Prostate gland (tissue), 2 donors: ENCODE results near the gene SIPA1L2. TPM values are rescaled to one million over a fixed set of nuclear protein-coding genes. Genes with fewer than 3 reads are reported as not detected.

Source experiments
- DNase-seq: peaks from one replicate; pipeline ENCODE4 v3.0.0-alpha.2; 2019; ENCODE audit warnings: low spot score
- H3K27ac ChIP-seq, 2 donors: fragments of 200-600 bp; sonication (generic); 2 replicates each; pipeline ENCODE4 v1.5.1; 2017 to 2019
- H3K27me3 ChIP-seq: fragments of 200-600 bp; sonication (generic); replicated peaks from 2 replicates; pipeline ENCODE4 v1.5.1; 2019; ENCODE audit not compliant: insufficient read depth
- H3K36me3 ChIP-seq, 2 donors: fragments of 200-600 bp; sonication (generic); 1 replicate in 1 of 2; 2 replicates in 1 of 2; pipeline versions ENCODE4 v1.5.1 to v1.8.1; 2017 to 2019
- H3K4me1 ChIP-seq: fragments of 200-600 bp; sonication (generic); replicated peaks from 2 replicates; pipeline ENCODE4 v1.5.1; 2019
- H3K4me3 ChIP-seq, 2 donors: fragments of 200-600 bp; sonication (generic); 2 replicates each; pipeline ENCODE4 v1.5.1; 2017 to 2019
- H3K9me3 ChIP-seq: fragments of 200-600 bp; sonication (generic); 2 replicates; pipeline ENCODE4 v1.5.1; 2017
- POLR2A ChIP-seq: fragments of 450-650 bp; IDR thresholded peaks from one replicate; pipeline ENCODE4 v1.6.1; 2016; ENCODE audit warnings: antibody characterized with exemption, mild to moderate bottlenecking
- POLR2AphosphoS5 ChIP-seq: sonication (generic); formaldehyde crosslinking; IDR thresholded peaks from one replicate; pipeline ENCODE4 v1.6.1; 2017; ENCODE audit warnings: antibody characterized with exemption
- WGBS: methylation state at CpG from one replicate; pipeline ENCODE4 v1.1.5; 2018; 5-methylcytosine and 5-hydroxymethylcytosine counted together
- intact Hi-C: fragments of 100-400 bp; cut with DNase I; formaldehyde crosslinking; loops from one replicate; pipeline ENCODE4 v1.14.2; 2022
- total RNA-seq, 2 donors: library from RNA; depleted of rRNA; stranded (reverse); fragments of >200 nt; gene quantifications; one replicate each; pipeline ENCODE4 v1.1.0, GENCODE V29; 2016
- TF ChIP-seq, protein P1 (sequence below), 4 experiments: fragments of 200-600 bp in 2 of 4; fragments of 450-650 bp in 2 of 4; sonication (generic) in 2 of 4; IDR thresholded peaks; 1 replicate in 3 of 4; 2 replicates in 1 of 4; pipeline ENCODE4 v1.5.1; 2016 to 2019; ENCODE audit warnings: antibody characterized with exemption in 4 of 4, mild to moderate bottlenecking in 2 of 4, moderate library complexity in 2 of 4

SIPA1L2 gene, protein sequence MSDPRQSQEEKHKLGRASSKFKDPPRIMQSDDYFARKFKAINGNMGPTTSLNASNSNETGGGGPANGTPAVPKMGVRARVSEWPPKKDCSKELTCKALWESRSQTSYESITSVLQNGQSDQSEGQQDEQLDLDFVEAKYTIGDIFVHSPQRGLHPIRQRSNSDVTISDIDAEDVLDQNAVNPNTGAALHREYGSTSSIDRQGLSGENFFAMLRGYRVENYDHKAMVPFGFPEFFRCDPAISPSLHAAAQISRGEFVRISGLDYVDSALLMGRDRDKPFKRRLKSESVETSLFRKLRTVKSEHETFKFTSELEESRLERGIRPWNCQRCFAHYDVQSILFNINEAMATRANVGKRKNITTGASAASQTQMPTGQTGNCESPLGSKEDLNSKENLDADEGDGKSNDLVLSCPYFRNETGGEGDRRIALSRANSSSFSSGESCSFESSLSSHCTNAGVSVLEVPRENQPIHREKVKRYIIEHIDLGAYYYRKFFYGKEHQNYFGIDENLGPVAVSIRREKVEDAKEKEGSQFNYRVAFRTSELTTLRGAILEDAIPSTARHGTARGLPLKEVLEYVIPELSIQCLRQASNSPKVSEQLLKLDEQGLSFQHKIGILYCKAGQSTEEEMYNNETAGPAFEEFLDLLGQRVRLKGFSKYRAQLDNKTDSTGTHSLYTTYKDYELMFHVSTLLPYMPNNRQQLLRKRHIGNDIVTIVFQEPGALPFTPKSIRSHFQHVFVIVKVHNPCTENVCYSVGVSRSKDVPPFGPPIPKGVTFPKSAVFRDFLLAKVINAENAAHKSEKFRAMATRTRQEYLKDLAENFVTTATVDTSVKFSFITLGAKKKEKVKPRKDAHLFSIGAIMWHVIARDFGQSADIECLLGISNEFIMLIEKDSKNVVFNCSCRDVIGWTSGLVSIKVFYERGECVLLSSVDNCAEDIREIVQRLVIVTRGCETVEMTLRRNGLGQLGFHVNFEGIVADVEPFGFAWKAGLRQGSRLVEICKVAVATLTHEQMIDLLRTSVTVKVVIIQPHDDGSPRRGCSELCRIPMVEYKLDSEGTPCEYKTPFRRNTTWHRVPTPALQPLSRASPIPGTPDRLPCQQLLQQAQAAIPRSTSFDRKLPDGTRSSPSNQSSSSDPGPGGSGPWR (N-terminal part only)
- total RNA-seq: 10 to 100 TPM in 1 of 2 donors, 1 to 10 TPM in 1; 8.1 to 31.5 TPM

DNA sequence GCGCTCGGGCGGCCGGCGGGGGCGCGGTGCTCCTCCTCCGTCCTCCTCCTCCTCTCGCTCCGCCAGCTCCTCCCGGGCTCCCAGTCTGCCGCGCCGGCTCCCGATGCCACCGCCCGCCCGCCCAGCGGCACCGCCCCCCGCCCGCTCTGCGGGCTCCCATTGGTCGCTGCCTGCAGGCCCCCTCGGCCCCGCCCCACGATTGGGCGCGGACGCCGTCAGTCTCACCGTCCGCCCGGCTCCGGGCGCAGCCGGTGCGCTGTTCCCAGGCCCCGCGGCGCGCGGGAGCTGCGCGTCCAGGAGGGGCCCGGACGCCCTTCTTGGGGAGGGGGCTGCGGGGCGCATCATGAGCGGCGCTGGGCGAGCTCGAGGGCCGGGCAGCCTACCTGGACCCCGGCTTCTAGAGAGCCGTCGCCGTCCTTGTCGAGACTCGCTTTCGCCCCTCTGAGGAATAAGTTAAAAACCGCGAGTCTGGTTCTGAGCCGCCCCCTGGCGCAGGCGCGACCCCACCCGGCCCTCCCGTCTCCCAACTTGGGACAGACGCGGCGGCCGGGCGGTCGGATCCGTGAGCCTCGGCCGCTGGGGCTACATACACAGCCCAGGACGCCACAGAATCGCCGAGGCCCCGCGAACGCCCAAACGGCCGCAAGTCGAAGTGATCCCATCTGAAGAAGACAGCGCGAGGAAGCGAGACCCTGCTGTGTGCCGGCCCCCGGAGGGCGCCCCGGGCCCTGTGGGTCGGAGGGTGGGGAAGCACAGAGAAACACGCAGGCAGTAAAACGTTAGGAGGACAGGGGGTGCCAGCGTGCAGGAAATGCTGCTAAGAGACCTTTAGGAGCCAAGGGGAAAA is at the start of gene SIPA1L2:
SIPA1L2 (minus strand) TSS at position 87 of the 847 bp plus-strand sequence. CDS start 114,794 bp downstream, outside the sequence.
- H3K27ac ChIP-seq: peak within 1 kb of the TSS; percentile 85 to 92
- intact Hi-C loops: loop anchor here (5.0 to 10.0 kb wide), 3 partner anchors 322 to 875 kb away; partner anchors contain the start of gene NTPCR
- WGBS: under 1% methylated on average over 76 of the region's 98 CpGs
- no peaks in the 10 kb centered on the region for H3K27me3 ChIP-seq
- TF ChIP-seq POLR2A (peak; percentile 89), POLR2AphosphoS5 (peak; percentile 31)
- TF ChIP-seq, protein P1, sequence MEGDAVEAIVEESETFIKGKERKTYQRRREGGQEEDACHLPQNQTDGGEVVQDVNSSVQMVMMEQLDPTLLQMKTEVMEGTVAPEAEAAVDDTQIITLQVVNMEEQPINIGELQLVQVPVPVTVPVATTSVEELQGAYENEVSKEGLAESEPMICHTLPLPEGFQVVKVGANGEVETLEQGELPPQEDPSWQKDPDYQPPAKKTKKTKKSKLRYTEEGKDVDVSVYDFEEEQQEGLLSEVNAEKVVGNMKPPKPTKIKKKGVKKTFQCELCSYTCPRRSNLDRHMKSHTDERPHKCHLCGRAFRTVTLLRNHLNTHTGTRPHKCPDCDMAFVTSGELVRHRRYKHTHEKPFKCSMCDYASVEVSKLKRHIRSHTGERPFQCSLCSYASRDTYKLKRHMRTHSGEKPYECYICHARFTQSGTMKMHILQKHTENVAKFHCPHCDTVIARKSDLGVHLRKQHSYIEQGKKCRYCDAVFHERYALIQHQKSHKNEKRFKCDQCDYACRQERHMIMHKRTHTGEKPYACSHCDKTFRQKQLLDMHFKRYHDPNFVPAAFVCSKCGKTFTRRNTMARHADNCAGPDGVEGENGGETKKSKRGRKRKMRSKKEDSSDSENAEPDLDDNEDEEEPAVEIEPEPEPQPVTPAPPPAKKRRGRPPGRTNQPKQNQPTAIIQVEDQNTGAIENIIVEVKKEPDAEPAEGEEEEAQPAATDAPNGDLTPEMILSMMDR (IDR thresholded peaks at IDR 0.05): peak in 2 of 4 experiments; percentile 49 to 54
- H3K9me3 ChIP-seq: no peaks in the 10 kb centered on the region
- H3K4me3 ChIP-seq: peak within 1 kb of the TSS; percentile 68 to 70
- no peaks in the 10 kb centered on the region for H3K36me3 ChIP-seq
- DNase-seq: peak; percentile 94
- H3K4me1 ChIP-seq: no peaks in the 10 kb centered on the region

DNA sequence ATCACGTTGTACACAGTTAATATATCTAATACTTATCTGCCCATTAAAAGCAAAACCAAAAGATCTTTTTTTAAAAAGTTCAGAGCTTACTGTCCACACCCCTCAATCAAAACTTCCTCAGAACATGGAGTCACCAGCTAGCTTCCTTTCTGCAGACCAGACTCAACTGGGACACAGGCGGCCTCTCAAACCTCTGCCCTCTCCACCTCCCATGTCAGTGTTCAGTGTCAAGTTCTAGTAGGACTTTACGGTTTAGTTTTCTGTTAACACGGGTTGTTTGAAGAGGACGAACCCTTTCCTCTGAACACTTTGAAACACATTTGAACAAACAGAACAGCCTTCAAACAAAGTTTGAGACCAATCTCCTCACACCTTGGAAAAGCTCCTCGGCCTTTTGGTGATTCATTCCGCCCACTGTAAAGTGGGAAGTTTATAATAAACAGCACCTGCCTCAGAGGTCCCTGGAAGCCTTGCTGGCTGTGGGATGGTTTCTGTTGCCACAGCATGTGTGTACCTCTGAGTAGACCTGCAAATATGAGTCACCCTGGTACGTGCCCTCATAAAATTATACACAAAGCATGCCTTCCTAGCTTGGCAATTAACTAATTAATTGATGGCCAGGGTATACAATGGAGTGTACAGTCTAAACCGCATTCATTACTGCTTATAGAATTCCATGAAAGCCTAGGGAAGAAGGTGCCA is 48.4 kb upstream of the SIPA1L2 start:
- Histone ChIP-seq H3K27me3 (no peaks in the 10 kb centered on the region), H3K4me1 (no peaks in the 10 kb centered on the region), H3K36me3 (no peaks in the 10 kb centered on the region), H3K27ac (no peak overlapping the region), H3K4me3 (no peak overlapping the region), H3K9me3 (no peaks in the 10 kb centered on the region)
- peak; percentile 48 for TF ChIP-seq POLR2AphosphoS5
- TF ChIP-seq POLR2A: no peak
- peak; percentile 31 for DNase-seq
- intact Hi-C loops: no loop called here
- whole genome bisulfite sequencing: 32% methylated on average over 9 of the region's 9 CpGs

DNA sequence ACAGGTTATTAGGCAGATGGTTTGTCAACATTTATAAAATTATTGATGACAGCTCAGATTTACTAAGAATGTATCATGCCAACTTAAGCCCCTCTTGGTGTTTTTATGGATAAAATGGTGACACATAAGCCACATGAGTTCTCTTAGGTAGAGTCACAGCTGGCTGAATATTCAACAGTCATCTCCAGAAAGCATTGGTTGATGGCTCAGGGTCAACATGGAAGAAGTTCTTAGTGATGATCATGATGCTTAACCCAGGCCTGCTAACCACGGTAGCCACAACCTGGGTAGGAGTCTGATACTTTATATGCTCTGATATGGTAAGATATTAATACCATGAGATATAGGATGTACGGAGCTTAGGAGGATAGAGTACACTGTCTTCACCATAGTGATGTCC is 46.4 kb upstream of the SIPA1L2 start:
- Histone ChIP-seq H3K27me3 (no peaks in the 10 kb centered on the region), H3K9me3 (no peaks in the 10 kb centered on the region), H3K27ac (no peak overlapping the region), H3K4me3 (no peak overlapping the region), H3K36me3 (no peaks in the 10 kb centered on the region), H3K4me1 (no peaks in the 10 kb centered on the region)
- intact Hi-C loops: no loop called here
- DNase-seq: no peak
- TF ChIP-seq POLR2A (no peak), POLR2AphosphoS5 (no peak)
- TF ChIP-seq, protein P1 (IDR thresholded peaks at IDR 0.05): no peak
- 98% methylated on average over 2 of the region's 2 CpGs for WGBS

DNA sequence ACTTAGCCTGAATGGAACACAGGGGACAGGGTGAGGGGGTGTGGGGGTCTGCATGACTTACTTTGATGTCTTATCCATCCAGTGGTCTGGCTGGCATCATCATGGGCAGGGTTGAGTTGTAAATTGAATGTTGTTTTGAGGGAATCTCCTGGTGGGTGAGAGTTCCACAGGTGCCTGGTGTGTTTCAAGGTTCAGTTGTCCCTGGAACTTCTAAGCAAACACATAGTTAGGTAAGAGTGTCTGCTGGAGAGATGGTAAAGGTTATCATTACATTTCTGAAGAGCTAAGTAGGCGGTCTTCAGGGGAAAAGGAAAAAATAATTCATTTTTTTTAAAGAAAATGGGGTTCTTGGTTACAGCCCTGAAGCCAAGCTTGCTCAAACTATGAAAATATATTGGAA is 46.0 kb upstream of the SIPA1L2 start:
- no peak for DNase-seq
- no peaks in the 10 kb centered on the region for H3K9me3 ChIP-seq
- intact Hi-C loops: no loop called here
- H3K27me3 ChIP-seq: no peaks in the 10 kb centered on the region
- H3K4me3 ChIP-seq: no peak overlapping the region
- 91% methylated on average over 1 of the region's 1 CpG for WGBS
- H3K36me3 ChIP-seq: no peaks in the 10 kb centered on the region
- H3K4me1 ChIP-seq: no peaks in the 10 kb centered on the region
- H3K27ac ChIP-seq: no peak overlapping the region
- TF ChIP-seq, protein P1 (IDR thresholded peaks at IDR 0.05): no peak
- TF ChIP-seq POLR2A (no peak), POLR2AphosphoS5 (no peak)
